ENCODE measurements around the gene AHRR.
"Not testable (repeated sequence)": the region's sequence is repeated elsewhere in the genome, so short reads cannot be mapped to it uniquely, and the experiment has no call there.

Gene AHRR

DNA sequence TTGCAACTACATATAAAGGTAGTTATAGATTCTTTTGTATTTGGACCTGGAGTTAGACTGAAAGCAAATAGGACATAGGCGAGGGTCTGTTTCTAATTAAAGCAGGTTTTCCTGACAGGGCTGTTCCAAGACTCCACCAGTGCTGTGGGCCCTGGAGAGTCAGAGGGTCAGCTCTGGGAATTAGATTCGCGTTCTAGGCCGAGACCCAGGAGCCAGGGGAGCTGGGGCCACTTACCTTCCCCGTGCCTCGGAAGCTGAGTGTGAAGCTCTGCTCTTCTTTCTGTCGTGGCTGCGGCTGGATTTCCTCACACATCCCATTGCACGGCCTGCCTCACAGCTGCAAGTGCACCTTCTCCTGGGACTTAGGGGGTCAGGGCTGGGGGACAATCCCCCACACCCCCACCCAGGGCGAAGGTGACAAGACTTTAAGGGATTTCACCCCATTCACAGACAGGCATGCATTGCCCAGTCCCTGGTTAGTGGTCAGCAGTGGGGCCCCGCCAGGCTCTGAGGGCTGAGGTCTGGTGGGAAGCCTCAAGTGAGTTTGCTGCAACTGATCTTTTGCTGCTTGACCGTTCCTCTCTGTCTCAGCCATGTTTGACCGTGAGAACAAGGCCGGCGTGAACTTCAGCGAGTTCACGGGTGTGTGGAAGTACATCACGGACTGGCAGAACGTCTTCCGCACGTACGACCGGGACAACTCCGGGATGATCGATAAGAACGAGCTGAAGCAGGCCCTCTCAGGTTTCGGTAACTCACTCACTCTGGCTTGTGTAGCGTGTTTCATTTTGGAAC lies 15.3 kb upstream of the AHRR start:
- no peak for DNase-seq

DNA sequence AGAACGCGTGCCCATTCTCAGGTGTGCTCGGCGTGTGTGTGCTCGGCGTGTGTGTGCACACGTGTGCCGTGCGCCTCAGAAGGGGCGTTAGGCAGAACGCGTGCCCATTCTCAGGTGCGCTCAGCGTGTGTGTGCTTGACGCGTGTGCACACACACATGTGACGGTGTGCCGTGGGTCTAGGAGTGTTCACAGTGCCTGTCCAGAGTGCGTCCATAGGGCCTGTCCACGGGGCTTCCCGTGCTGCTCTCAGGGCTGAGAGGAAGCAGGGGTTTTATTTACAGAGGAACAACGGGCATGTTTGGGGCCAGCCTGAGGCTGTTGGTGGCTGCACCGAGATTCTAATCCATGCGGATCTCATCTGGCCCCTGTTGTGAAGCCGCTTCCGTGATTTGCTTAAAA lies 14.2 kb upstream of the AHRR start:
- no peak for DNase-seq

DNA sequence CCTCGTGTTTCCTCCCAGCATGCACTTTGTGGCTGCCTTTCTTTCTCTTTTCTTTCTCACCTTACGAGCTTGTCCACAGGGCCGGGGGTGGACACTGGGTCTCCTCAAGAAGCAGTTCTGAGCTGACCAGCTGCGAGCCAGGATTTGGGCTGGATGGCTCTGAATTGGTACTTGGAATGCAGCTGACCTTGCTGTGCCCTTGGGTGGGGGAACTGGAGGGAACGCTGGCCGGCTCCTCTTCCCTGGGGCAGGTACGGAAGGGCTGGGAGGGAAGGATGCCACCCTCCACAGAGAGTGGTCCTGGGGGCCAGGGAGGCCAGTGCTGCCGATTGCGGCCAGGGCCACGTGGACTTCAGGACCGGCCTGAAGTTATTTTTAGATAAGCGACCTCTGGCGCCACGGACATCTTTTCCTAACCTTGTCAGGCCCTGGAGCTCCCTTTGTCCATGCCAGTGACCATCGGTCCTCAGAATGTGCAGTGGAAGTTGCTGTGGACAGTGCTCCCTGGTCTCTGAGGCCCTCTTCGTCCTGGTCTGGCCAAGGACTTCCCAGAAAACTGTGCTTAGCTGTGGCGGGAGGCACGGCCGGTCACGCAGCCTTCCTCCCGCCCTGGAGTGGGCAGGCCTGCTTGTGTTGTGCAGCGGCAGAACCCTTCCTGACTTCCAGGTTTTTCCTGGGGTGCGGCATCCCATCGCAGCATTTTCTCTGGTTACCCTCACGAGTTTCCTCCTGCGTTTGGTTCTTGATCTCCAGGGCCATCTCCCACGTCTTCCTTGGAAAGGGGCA lies 13.5 kb upstream of the AHRR start:
- no peak for DNase-seq

DNA sequence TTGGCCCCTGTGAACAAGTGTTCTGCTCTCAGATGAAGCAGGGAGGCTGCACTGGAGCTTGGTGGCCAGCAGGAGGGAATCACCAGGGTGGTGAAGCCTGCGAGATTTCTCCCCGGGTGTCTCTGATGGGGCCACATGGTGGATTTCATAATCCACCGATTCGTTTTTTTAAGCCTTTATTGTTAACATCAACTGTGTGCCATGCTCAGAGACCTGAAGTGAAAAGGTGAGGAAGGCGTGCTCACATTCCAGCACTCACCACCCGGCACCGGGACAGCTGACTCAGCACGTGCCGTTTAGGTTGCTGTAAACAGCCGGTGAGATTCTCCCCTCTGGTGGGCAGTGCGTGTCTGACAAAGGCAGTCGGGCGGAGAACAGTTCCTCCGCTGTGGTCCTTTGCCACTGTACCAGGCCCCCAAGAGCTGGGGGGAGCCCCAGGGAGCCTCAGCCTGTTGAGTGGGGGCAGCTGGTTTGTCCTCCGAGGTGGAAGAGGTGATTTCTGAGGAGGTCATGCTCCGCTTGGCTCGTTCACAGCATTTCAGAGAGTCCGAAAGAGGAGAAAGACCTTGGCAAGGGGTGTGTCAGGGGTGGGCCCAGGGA lies 12.7 kb upstream of the AHRR start:
- DNase-seq, result no peak

DNA sequence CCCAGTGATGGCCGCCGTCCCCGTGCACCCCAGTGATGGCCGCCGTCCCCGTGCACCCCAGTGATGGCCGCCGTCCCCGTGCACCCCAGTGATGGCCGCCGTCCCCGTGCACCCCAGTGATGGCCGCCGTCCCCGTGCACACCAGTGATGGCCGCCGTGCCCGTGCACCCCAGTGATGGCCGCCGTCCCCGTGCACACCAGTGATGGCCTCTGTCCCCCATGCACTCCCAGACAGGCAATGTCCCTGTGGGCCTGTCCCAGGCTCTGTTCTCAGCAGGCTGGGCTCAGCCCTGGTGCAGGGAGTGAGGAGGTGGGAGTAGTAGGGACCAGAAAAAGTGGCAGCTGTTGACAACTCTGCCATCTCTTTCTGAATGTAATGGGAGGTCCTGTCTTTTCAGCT lies 11.7 kb upstream of the AHRR start:
- DNase-seq, result not testable (repeated sequence)

DNA sequence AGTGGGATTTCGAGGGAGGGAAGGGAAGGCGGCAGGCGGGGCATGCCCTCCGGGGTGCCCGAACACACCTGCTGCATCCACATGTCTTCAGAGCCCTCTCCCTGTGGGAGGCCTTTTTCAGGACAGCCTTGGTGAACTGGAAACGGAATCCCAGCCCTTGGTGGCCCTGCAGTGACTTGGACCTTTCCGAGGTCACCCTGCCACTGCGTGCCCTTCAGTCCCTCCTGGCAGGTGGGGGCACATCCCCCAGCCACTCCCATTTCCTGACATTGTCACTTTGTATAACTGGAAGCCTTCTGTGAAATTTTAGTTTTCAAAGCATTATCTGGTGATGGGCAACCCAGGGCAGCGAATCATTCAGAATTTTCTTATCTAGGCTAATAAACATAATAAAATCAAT lies 11.0 kb upstream of the AHRR start:
- no peak for DNase-seq

DNA sequence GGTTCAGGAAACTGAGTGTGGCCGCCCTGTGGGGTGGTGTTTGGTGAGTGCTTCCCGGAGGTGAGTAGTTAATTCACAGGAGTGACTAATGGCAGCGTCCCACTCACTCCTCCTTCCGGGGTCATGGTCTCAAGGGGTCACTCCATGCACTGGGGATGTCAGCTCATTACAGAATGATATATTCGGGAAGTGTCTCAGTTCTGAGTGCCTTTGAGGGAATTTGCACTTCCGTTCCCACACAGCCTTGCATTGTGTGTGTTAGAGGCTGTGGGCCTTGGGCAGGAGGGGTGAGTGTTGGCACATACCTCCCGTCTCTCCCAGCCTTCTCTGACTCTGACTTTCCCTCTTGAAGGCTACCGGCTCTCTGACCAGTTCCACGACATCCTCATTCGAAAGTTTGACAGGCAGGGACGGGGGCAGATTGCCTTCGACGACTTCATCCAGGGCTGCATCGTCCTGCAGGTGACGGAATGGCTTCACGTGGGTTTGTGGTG lies 10.5 kb upstream of the AHRR start:
- DNase-seq, result no peak

DNA sequence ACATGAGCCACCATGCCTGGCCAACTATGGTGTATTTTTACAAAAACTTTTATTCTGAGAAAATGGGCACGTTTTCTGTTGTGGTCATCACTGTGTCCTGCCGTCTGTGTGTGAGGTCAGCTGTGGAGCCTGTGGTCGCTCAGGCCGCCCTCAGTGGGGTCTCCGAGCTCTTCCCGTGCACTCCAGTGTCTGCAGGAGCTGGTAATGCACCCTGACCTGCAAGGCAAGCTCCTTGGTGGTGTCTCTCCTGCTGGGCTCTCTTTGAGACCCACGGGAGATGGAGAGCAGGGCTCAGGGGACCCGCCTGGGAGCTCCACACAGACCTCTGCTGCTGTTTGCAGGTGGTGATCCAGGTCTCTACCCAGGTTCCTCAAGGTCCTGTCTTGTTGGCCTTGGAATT lies 9.6 kb upstream of the AHRR start:
- no peak for DNase-seq

DNA sequence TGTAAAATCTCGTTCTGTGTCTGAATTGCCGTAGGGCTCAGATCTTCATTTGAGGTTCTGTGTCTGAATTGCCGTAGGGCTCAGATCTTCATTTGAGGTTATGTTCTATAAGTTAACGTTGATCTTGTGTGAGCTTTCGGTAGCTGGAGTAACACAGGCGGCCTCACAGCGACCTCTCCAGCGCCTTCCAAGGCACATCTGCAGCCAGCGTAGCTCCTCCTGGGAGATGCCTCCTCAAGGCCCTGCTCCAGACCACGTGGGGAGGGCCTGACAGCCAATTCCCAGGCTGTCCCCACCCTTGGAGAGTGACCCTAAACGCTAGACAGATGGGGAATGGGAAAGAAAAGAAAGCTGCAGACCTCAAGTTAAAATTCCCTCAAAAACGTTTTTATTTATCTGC lies 8.7 kb upstream of the AHRR start:
- no peak for DNase-seq

DNA sequence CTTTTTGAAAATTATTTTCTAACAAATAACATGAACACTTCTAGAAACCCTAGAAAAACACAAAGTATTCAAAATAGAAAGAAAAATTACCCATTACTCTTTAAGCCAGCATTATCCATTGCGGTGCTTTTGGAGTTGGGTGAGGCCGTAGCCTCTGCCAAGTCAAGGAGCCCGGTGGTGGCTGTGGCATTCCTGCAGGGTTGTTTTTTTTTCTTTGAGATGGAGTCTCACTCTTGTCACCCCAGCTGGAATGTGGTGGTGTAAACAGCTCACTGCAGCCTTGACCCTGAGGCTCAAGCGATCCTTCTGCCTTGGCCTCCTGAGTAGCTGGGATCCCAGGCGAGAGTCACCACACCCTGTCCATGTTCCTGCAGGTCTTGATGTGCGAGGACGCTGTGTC lies 8.2 kb upstream of the AHRR start:
- DNase-seq, result no peak

DNA sequence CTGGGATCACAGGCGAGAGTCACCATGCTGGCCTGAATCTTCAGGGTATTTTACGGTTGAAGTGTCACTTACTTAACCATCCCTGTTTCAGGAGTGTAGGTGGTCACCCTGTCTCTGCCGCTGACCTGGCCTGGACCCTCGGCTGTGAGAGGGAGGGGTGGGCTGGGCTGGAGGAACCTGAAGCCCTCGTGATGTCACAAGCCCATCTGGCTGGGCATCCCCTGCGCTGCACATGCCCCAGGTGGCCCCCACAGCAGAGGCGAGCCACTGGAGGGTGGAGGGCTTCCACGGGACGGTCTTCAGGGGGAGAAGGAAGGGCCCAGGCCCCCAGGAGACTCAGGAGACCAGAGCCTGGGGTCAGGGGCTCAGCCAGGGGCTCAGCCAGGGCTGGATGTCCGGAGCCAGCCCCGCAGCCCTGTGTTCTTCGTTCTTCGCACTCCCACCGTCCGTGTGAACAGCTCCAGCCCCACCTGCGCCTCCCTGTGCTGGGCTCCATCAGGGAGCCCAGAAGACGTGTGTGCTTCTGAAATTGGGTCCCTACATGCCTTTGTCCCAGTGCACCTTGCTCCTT lies 7.6 kb upstream of the AHRR start:
- no peak for DNase-seq

DNA sequence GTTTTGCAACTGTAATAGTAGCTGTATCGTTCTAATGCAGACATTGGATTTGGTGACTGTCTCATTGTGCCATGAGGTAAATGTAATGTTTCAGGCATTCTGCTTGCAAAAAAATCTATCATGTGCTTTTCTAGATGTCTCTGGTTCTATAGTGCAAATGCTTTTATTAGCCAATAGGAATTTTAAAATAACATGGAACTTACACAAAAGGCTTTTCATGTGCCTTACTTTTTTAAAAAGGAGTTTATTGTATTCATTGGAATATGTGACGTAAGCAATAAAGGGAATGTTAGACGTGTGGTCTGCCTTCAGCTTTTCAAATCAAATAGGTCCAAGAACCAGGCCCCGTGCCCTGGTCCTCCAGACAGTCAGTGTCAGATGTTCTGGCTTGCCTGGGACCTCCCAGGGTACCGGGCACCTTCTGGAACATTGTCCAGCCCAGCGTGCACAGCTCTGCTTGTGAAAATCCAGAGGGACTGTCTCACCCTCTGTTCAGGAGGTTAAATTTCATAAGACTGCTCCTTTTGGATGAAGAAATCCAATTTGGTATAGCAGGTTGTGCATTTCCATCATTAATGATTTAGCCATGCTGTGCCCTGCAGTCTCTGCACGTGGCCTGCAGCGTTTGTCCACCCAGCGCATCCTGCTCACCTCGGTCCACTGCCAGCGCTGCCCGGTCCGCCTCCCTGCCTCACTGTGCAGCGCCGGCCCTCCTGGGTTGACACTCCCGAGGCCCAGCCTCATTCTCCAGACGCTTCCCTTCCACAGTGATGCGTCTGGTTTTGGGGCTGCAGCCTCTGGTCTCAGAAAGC lies 6.6 kb upstream of the AHRR start:
- no peak for DNase-seq

DNA sequence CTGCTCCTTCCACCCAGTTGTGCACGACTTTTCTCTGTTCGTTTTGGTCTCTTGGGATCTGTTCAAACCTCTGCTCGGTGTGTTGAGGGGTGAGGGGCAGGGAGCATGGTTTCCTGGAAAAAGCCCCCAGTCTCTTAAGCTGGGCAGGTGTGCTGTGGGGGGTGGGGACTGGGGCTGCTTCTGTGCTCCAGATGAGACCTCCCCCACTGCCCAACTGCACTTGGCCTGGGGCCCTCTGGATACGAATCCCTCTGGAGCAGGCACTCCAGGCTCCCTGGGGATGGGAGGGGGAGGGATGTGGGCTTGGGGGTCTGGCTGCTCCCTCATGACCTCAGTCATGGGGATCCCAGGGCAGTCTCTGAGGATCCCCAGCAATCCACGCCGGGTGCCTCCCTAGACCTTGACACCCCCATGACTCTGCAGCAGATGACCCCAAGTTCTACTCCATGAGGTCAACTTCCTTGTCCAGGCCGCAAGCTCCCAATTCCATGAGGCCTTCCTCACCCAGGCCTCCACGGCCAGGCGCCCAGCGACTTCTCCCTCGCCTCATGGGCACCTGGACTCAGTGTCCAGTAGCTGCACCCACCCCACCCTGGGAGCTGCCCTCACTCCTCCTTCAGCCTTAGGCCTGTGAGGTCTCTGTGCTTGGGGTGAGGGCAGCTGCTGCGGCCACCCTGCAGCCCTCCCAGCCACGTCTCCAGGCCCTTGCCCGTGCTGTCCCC lies 5.9 kb upstream of the AHRR start:
- DNase-seq, result no peak

DNA sequence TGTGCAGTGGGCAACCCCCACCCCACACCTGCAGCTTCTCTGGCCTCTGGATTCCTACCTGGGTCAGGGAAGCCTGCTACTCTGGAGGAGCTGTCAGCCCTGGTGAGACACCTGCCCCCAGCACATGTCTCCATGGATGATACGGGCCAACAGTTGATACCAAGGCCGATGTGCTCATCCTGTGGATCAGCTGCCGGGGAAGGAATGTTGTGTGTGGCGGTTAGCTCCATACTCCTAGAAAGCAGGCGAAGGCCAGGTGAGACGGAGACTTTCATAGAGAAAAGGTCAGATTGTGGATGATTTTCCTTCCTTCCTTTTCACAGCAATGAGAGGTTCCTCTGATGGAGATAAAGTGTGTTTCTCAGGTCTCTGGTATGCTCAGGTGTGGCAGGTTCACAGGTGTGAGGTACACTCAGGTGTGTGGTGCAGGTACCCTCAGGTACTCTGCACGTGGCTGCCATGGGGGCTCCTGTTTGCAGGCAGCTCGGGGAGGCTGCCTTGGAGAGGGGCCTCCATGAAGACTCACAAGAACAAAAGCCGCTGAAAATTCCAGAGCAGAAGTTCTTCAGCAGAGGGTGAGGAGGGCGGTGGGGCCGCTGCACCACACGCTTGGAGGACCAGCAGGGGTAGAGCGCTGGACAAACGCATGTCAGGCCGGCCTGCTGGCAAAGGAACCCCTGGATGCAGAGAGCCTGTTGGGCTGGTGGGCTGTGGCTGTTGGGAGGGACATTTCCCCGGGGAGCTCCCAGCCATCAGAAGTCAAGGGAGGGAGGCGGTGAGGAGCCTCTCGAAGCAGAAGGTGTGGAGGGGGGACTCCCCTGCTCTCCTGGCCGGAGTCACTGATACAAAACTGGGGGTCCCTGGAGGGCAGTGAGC lies 5.1 kb upstream of the AHRR start:
- DNase-seq, result no peak

DNA sequence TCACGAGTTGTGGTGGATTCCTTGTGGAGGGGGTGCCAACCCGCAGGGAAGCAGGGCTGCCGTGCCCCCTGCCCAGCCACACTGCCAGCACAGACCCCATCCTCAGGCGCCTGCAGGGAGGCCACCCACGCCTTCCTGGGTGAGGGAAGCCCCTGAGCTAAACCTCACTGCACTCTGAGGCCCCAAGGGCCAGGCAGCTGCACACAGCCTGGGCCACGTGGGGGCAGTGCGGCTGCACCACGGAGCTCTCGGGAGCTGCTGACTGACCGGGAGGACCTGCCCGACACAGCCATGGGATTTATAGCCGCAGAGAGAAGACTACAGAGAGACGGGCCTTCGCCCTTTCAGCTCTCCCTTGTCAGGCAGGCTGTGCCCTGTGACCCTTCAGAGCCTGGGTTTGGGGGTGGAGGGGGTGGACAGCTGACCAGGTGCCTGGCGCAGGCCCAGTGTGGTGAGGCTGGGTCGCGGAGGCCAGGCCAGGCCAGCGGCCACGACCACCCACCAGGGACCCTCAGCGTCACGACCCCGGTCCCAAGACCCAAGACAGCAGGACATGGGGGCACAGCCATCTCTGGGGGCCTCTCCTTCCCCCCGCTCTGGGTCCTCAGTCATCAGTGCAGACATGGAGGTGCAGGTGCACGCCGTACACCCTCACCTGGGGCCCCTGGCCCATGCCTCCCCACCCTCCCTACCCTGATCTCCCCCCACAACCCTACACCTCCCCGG lies 4.3 kb upstream of the AHRR start:
- no peak for DNase-seq

DNA sequence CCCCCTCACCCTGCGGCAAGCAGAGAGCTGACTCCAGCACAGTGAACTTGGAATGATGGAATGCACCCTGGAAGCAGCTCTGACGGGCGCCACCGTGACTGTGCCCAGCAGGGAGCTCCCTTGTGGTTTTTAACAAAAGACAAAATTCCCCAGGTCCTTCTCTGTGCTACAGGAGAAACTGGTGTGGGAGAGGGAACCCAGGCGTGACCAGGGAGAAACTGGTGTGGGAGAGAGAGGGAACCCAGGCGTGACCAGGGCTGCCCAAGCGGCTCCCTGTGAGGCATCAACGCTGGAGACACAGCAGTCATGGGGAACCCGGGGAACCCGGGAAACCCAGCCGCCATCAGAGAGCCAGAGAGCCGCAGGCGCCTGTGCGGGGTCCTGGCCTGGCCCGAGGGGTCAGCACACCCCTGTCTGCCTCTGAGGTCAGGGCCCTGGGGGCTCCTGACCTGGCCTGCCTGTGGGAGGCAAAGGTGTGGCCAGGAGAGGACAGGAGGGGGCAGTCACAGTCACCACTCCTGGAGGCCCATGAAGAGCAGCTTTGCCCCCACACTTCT lies 3.1 kb upstream of the AHRR start:
- no peak for DNase-seq

DNA sequence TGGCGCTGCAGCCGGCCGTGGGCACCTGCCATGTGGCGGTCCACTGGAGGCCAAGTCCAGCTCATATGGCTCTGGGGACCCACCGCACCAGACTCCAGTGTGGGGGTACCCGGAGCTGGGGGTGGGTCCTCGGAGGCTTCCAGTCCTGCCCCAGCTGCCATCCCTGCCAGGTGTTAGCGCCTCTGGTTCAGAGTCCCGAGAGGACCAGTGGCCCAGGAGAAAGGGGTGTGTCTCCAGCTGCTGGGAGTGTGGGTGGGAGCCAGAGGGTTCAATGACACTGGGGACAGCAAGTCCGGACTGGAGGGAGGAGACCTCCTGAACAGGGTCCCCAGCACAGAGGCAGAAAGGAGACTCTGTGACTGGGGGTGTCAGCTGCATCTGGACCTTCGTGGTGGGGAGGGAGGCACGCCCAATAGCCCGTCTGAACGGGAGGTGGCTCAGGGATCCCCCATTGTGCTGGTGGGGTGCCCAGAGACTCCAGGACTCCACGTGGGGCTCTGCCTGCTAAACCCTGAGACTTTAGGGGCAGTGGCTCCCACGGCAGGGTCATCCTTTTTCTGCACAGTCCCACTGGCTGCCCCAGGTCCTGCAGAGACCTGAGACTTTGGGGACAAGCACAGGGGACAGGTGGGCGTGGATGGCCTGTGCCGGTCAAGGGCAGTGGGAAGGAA lies 2.4 kb upstream of the AHRR start:
- DNase-seq, result no peak

DNA sequence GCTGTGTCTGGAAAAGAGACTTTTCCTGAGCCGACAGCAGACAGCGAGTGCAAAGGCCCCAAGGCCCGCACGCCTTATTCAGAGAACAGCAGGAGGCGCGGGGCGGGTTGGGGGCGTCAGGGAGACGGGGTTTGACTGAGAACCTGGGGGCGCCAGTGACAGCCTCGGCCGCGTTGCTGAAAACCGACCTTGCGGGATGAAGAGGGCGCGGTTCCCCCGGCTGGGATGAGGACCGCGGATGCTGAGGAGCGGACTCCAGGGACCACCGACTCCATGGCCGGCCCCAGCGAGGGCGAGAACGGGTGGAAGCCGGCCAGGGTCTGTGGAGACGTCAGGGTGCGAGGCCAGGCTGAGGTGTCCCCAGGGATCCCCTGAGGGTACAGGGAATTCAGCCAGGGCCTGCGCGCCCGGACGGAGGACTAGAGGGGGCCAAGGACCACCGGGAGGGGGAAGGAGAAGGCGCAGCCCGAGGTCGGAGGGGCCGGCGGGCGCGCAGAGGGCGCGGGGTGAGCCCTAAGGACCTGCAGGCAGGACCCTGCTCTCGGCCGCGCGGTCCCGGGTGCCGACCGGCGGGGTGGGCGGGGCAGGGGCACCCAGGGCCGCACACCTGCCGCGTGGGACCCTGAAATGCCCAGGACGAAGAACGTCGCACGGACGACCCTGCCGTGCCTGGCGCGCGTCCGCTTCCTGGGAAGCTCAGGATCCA lies 837 bp upstream of the AHRR start:
- no peak for DNase-seq
